HG02588 (cell line): ENCODE results near the gene SZRD1.

ENCODE experiments used
- ATAC-seq: cut with Tn5 transposase; IDR thresholded peaks from one replicate; pipeline ENCODE4 v1.9.1; 2021; ENCODE audit warnings: mild to moderate bottlenecking, moderate library complexity; ENCODE audit not compliant: unreplicated experiment

SZRD1 gene

DNA sequence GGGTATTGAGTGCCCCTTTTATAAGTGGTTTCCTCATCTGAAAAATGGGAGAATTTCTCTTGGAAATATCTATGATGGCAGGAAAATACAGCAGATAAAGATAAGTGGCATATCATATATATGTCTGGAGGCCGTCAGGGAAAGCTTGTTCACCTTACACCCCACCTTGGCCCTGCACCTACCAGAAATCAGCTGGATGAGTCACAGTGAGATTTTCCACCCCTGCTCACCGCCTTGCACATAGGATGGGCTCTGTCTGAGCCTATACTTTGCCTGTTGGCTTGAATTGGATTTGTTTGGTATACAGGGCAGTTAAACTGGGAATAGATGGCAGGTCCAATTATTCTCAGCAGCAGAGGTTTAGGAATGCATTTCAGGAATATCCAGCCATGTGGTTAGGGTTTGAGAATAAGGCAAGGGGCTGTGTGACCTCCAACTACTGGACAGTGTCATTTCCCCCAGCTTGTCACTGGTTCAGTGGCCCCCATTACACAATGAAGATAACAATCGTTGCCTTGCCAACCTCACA is 70.0 kb downstream of the SZRD1 start, which contains the start of gene SPATA21:
SPATA21 (minus strand) TSS at position 479 of the 529 bp plus-strand sequence. CDS start 6,053 bp downstream, outside the sequence.
- ATAC-seq = no peak

DNA sequence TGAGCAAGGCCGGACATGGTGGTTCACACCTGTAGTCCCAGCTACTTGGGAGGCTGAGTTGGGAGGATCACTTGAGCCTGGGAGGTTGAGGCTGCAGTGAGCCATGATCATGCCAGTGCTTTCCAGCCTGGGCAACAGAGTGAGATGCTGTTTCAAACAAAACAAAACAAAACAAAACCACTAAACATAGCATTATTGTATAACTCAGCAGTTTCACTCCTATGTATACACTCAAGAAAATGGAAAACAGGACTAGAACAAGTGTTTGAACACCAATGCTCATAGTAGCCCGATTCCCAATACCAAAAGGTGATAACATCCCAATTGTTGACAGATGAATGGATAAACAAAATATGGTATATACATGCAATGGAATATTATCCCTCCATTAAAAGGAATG is 71.5 kb downstream of the SZRD1 start:
- no peak for ATAC-seq

DNA sequence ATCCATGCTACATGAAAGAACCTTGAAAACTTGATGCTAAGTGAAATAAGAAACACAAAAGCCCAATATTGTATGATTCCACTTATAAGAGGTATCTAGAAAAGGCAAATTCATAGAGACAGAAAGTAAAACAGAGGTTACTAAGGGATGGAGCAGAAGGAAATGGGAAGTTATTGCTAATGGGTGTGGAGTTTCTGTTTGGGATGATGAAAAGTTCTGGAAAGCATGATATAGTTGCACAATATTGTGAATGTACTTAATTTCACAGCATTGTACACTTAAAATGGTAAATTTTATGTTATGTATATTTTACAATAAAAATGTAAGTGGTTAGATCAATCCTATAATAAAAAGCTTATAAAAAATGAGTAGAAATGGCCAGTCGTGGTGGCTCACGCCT is 71.9 kb downstream of the SZRD1 start:
- no peak for ATAC-seq

DNA sequence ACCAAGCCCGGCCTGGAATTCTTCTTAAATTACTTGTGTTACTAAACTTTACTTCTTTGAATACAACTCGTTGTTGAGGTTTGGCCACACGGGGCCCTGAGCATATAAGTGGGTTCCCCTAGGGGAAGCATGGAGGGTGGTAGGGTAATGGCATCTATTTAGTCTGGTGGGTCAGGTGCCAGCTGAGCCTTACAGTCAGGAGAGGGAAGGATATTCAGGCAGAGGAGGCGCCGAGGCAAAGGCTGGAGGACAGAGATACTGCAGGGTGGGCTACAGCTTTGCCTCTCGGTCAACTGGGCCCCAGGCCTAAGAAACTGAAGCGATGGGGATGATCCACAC is 73.1 kb downstream of the SZRD1 start:
- ATAC-seq = no peak

DNA sequence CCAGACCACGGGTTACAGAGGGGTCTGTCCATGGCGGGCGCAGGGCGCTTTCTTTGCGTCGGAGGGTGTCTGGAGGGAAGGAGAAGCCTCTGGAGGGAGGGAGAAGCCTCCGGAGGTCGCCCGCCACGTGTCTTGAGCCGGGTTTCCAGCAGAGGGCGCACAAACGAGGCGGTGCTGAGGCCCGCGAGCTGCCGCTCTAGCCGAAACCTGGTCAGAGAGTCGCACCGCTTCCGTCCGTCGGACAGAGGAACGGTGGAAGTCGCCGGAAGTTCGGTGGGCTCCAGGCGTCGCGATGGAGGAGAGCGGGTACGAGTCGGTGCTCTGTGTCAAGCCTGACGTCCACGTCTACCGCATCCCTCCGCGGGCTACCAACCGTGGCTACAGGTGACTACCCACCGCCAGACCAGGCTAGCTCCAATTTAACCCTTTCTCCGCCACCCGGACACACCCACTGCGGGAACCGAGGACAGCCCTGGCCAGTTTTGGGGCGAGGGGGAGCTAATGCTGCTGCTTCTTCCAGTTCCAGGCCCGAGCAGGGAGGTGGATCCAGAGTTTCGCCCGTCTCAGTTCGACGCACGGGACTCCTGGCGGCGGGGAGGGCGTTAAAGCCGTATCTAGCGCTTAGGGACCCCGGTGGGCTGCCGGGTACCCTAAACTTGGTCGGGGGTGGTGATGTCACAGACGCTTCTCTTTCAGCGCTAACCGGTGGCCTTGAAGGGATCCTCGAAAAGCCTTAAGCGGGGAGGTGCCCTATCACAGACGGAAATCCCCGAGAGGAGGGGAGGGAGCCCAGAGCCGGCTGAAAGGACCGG is 73.6 kb downstream of the SZRD1 start, which contains the start of gene NECAP2:
NECAP2 (plus strand) TSS at position 255 of the 812 bp plus-strand sequence; CDS start at position 293, 38 bp downstream.
- ATAC-seq = peak; percentile 75

DNA sequence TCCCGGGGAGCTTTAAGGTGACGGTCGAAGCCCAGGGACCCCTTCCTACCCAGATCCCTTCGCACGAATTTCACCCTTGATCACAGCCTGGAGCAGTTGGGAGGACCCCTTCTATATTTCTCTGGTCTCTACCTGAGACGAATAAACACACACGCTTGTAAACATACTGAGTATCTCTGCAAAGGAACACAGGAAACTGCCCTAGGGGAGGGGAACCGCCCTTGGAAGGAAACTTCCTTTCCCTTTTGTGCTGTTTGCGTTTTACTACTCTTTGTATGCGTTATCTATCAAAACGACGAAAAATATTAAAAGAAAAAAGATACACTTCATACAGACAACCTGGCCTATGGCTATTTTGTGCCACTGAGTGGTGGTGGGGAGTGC is 74.2 kb downstream of the SZRD1 start:
- no peak for ATAC-seq

DNA sequence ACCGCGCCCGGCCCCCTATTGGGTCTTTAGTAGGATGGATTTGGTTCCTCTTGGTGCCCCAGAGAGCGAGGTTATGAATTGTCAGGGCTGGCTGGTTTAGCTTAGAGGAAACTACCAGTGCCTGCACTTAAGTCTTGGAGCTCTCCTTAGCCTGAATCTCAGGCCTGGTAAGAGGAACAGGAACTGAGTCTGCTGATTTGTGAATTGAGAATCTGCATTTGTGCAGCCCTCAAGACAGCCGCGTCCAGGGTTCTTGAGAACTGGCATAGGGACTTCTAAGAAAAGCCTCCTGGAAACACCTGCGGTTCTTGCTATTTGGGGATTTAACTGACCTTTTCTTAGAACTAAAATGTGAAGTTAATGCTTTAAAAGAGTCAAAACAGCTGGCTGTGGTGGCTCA is 75.2 kb downstream of the SZRD1 start:
- ATAC-seq = no peak

DNA sequence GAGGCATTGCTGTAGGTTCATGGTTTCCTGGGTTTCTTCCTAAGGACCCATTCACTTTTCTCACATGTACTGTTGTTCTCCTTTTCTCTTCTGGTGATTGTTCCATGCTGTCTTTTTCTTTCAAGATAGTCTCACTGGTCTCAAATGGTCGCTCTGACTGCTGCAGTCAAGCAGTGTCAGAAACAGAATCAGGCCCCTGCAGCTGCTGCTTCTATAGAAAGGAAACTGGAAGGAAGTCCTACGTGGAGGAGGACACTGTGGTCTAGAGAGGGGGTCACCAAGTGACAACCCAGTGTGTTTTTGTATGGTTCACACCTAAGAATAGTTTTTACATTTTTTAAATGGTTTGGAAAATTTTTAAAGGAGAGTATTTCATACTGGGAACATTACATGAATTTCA is 75.9 kb downstream of the SZRD1 start:
- no peak for ATAC-seq

DNA sequence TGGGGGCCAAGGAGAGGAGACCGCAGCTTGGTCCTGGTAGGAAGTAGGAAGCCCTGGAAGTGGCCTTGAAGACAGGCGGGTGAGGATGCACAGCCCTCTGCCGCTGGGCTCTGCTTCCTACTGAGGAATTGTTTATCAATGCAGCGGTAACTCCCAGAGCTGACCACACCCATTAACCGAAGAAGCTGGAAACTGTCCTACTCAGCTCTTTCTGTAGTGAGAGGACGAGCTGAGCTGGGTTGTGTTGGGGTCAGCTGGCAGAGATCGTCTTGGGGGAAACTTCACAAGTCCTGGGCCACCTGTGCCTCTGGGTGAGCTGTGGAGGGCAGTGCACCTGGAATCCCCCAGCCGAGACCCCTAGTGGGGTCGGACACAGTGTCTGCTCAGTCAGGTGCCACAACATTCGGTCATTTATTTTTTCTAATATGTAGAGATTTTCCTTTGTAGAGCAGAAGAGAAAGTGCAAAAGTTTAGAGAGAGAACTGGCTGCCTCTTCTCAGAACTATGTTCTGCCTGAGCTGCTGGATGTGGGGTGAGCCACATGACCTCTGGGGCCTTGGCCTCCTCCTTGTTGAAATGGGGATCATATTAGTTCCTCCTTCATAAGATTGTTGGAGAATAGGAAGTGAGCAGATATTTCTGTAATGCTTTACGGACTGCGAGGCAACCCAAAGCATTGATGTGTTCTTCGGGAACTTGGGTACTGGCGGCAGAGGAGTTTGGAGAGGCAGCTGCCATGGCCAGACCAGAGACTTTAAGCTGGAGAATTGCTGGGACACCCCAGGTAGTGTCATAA is 77.1 kb downstream of the SZRD1 start:
- ATAC-seq = no peak

DNA sequence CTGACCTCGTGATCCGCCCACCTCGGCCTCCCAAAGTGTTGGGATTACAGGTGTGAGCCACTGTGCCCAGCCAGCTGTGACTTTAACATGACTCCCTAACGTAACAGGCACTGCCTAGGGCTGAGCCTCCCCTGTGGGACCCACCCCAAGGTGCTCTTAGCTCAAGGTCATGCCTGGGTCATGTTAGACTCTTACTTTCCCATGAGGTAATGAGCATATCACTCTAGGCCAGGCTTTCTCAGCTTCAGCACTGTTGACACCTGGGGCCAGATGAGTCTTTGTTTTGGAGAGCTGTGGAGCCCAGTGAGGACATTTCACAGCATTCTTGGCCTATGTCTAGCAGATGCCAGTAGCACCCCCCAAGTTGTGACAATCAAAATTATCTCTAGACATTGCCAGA is 78.0 kb downstream of the SZRD1 start:
- no peak for ATAC-seq

DNA sequence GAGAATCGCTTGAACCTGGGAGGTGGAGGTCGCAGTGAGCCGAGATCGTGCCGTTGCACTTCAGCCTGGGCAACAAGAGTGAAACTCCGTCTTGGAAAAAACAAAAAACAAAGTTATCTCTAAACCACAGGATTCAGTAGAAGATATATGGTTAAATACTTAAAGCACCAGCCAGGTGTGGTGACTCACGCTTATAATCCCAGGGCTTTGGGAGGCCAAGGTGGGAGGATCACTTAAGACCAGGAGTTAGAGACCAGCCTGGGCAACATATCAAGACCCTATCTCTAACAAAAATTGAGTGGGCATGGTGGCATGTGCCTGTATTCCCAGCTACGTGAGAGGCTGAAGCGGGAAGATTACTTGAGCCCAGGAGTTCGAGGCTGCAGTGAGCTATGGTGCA is 79.1 kb downstream of the SZRD1 start:
- no peak for ATAC-seq

DNA sequence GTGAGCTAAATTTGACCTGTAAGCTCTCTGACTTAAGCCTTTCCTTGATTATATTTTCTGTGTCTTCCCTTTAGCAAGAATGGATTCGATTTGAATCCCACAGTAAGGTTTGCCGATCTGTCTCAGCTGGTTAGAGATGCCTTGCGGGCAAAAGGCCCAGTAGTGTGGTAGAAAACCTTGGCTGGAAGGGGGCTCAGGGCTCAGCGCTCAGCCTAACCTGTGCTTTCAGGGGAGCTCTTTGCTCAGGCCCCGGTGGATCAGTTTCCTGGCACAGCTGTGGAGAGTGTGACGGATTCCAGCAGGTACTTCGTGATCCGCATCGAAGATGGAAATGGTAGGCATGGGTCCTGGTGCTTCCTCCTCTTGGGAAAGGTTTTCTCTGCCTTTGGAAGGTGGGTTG is 80.6 kb downstream of the SZRD1 start:
- ATAC-seq = no peak
